D721Med (cell line): ENCODE data around the gene DNAJC3.

Source experiments
- DNase-seq: peaks from one replicate; pipeline ENCODE4 v3.0.0; 2011; ENCODE audit warnings: low spot score; ENCODE audit not compliant: insufficient read length
- FAIRE-seq: peaks from 2 replicates; lab custom pipeline; 2011; peaks lifted over from hg19 to GRCh38; lab: Jason Lieb, UNC
- TF ChIP-seq, protein P1 (sequence below): IDR thresholded peaks from 2 replicates; pipeline ENCODE4 v1.5.1; 2012; ENCODE audit warnings: mild to moderate bottlenecking, control low read depth; ENCODE audit not compliant: insufficient read depth; ENCODE audit errors: missing control alignments

DNAJC3 gene

DNA sequence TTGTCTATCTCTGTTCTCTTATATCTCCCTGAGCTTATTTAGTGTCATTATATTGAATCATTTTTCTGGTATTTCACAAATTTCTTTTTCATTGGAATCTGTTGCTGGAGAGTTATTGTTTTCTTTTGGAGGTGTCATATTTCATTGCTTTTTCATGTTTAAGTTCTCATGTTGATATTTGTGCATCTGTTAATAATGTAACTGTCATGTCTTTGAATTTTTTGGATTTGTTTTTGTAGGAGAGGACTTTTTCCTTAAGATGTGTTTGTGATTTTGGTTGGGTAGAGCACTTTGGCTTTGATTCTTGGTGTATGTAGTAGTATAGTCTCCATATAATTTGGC, 64.0 kb downstream of the DNAJC3 start:
- DNase-seq (no peak), FAIRE-seq (no peak)
- TF ChIP-seq, protein P1, sequence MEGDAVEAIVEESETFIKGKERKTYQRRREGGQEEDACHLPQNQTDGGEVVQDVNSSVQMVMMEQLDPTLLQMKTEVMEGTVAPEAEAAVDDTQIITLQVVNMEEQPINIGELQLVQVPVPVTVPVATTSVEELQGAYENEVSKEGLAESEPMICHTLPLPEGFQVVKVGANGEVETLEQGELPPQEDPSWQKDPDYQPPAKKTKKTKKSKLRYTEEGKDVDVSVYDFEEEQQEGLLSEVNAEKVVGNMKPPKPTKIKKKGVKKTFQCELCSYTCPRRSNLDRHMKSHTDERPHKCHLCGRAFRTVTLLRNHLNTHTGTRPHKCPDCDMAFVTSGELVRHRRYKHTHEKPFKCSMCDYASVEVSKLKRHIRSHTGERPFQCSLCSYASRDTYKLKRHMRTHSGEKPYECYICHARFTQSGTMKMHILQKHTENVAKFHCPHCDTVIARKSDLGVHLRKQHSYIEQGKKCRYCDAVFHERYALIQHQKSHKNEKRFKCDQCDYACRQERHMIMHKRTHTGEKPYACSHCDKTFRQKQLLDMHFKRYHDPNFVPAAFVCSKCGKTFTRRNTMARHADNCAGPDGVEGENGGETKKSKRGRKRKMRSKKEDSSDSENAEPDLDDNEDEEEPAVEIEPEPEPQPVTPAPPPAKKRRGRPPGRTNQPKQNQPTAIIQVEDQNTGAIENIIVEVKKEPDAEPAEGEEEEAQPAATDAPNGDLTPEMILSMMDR = no peak

DNA sequence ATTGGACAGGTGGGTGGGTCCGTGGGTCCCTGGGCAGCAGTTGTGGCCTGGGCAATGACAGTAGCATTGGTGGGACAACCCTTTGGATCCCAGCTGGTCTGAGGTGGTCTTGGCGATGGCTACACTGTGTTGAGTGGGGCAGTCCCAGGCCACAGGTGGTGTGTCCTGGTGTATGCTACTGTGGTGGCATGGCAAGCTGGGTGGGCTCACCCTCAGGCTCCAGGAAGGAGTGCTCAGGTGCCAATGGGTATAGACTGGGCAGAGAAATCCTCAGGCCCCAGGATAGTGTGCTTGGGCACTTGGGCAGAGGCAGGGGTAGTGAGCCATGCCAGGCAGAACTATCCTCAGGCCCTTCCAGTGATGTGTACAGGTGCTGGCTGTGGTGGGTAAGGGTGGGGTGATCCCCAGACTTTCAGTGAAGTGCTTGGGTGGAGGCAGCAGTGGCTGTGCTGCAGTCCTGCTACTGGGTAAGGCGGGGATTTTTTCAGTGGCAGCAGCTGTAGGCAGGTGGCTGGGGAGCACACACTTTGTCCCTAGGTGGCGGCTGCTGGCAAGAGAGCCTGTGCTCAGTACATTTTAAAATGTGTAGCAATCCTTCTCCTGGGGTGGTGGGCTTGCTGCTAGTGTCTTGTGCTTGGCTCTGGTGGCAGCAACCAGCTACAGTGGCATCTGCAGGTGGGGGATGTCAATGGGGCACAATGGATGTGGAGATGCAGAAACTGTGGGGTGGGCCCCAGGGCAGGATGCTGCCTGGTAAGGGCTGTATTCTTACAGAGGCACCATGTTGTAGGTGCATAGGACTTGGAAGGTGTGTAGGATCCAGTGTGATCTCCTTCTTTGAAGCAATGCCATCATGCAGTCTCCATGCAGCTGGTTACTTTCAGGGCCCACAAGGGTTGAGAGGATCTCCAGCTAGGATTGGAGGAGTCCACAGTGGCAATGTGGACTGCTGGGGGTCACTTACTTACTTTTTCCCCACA, 64.9 kb downstream of the DNAJC3 start:
- DNase-seq = no peak
- TF ChIP-seq, protein P1 = no peak
- FAIRE-seq = no peak

DNA sequence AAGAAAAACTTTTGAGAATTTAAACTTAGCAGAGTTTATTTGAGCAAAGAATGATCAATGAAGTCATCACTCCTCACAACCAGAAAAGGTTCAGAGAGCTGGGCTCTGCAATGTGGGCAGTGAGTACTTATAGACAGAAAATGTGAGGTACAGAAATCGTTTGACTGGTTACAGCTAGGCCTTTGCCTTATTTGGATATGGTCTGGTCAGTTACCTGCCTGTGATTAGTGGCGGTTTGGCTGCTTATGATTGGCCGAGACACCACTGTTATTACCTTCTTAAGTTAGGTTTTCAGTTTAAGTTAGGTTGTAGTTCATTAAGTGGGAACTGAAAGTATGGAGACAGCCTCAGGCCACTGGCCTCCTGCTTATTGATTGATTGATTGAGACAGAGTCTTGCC, 66.3 kb downstream of the DNAJC3 start:
- DNase-seq (no peak), FAIRE-seq (no peak)
- TF ChIP-seq, protein P1 = no peak

DNA sequence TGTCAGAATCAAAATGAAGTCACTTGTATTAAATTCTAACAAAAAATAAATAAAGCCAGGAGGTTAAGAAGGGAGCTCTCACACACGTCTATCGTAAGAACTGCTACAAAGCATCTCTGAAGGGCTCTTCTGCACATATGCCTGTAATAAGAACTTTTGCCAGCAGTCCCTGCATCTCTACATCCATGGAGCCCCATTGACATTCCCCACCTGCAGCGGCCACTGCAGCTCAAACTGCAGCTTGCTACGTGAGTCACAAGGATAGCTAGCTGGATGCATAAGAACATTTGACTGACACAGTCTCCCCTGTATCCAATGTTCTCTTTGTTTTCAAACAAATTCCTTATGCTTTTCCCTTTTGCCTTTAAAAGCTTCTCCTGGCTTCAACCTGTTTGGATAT, 68.3 kb downstream of the DNAJC3 start:
- FAIRE-seq (no peak), DNase-seq (no peak)
- TF ChIP-seq, protein P1 = no peak

DNA sequence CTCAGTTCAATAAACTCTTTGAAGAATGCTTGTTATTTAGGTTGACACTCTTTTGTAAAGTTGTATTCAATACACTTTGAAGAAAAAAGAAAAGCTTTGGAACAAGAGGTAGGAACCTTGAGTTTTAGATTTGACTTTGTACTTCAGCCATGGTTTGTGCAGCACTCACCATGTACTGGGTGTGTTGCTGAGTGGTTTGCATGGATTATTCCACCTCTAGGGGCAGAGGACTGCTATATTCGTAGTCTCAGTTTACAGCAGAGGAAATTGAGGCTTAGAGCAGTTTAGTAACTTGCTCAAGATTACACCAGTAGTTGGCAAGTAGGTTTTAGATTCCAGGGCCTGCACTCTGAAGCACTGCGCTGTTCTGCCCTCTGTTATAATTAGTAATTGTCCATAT, 68.8 kb downstream of the DNAJC3 start:
- FAIRE-seq = no peak
- DNase-seq = no peak
- TF ChIP-seq, protein P1 = no peak

DNA sequence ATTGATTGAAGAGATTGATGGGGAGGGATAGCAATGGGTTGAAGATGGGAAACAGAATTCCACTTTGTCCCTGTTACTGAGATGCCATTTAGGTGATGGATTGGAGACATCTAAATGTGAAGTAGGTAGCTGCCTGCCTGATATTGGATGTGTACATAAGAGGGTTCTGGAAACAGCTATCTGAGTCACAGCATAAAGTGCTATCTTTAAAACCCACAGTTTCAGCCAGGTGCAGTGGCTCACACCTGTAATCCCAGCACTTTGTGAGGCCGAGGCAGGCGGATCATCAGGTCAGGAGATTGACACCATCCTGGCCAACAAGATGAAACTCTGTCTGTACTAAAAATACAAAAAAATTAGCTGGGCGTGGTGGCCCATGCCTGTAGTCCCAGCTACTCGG, 72.6 kb downstream of the DNAJC3 start:
- TF ChIP-seq, protein P1 = no peak
- FAIRE-seq (no peak), DNase-seq (no peak)

DNA sequence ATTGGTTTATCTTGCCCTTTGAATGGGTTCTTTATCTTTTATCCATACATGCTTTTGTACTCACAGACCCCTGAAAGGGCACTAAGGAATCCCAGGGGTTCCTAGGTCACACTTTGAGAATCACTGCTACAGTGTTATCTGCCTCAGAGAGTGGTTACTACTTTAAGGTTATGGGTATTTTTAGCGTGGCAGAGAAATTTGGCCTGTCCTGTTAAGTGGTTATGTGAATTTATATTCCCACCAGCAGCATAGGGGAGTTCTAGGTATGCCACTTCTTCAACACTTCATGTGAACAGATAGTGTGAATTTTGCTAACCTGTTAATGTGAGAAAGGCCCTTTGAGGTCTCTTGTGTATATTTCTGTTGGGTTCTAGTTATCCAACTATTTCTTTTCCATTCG, 75.7 kb downstream of the DNAJC3 start:
- TF ChIP-seq, protein P1 = no peak
- DNase-seq = no peak
- no peak for FAIRE-seq
